AG09319 (cell line): ENCODE results near the gene S100A9.

Experiments used
- DNase-seq: peaks from one replicate; pipeline ENCODE4 v3.0.0-alpha.2; 2010; ENCODE audit warnings: low read depth; ENCODE audit errors: extremely low read depth
- CTCF ChIP-seq: IDR thresholded peaks from 2 replicates; pipeline ENCODE4 v1.5.1; 2011; ENCODE audit warnings: low read depth, mild to moderate bottlenecking, inconsistent platforms, low read length, moderate library complexity

The S100A9 gene

GRCh38 chr1:153353226-153353947 lies 4.3 kb upstream of the S100A9 start:
- DNase-seq, result no peak
- peak; percentile 18 for TF ChIP-seq CTCF

DNA sequence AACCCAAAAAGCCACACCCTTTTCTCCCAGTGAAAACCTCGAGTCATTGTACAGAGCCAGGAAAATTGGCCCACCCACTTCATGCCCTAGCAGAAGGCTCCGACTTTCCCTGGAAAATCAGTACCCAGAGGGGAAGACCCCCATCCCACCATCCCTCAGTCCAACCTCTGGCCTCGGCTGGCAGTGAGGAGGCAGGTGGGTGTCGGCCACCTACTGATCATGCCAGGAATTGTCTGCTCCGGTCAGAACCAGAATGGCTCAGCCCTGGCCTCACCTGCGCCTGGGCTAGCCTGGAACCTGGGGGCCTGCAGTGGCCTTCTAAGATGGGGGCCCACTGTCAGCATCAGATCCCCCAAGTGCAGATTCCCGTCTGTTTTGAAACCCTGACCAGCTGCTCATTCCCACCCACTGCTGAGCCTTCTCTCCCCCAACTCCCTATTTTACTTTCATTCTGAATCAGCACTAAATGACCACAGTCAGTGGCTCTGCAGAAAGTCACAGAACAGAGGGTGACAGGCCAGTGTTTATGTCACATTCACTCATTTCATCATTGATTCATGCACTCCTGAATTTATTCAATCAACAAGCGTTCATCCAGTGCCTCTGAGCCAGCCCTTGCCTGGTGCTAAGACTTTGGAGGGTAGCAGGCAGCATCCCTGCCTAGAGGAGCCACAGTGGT lies 3.0 kb upstream of the S100A9 start:
- DNase-seq, result no peak
- TF ChIP-seq CTCF, result no peak

- TF ChIP-seq CTCF, result peak; percentile 43
- peak; percentile 1 for DNase-seq
Measured at GRCh38 chr1:153355445-153356071, 2.1 kb upstream of the S100A9 start.

DNA sequence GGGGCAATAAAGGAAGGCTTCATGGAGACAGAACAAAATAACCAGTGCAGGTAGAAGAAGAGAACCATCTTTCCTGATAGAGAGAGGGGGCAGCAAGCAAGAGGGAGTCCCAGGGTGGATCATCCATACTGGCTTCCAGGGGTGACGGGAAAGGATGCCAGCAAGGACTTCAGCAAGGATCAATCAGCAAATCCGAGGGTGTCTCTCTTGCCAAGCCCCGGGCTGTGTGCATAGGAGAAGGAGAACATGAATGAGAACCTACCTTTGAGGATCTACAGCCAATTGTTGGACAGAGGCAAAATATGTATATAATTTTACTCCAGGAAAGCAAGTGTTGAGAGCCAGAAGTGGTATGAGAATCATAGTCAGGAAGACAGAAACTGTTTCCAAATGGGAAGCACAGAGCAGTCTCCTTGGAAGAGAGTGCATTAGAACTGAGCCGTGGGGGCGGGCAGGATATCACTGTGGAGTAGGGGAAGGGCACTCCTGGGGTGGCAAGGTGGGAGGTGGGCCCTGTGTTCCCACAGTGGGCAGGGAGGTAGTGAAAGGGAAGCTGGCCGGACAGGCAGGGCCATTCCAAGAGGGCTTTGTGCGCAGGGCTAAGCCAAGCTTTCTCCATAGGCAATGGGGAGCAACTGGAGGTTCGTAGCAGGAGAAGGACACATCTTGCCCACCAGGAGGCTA lies 1.1 kb upstream of the S100A9 start:
- DNase-seq, result no peak
- no peak for TF ChIP-seq CTCF

DNA sequence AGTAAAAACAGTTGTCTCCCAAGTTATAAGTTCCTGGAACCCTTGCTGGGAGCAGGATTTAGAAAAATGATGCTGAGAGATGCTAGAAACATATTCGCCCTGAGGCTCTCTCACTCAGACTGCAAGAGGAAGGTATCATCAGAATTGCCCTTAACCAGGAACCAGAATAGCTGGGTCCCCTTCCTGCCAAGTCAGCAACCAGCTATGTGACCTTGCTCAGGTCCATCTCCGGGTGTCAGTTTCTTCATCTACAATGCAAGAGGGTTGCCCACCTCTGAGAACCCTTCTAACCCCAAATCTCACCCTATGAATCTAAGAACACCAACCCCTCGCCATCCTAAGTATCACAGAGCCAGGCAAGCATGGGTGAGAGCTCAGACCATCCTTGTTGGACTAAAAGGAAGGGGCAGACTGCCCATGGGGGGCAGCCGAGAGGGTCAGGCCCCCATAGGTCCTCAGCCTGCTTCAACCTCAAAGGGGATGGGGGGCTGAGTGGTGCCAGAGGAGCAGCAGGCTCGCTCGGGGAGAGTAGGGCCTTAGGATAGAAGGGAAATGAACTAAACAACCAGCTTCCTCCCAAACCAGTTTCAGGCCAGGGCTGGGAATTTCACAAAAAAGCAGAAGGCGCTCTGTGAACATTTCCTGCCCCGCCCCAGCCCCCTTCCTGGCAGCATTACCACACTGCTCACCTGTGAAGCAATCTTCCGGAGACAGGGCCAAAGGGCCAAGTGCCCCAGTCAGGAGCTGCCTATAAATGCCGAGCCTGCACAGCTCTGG lies 390 bp upstream of the S100A9 start:
- DNase-seq, result no peak
- no peak for TF ChIP-seq CTCF

GRCh38 chr1:153358691-153358975 lies 979 bp downstream of the S100A9 start:
- no peak for DNase-seq
- TF ChIP-seq CTCF, result no peak
